ENCODE measurements around the gene CCDC74A.
"Not testable (repeated sequence)": the region's sequence is repeated elsewhere in the genome, so short reads cannot be mapped to it uniquely, and the experiment has no call there.

The CCDC74A gene

GRCh38 chr2:131552871-131553270 is 25.2 kb downstream of the CCDC74A start:
- DNase-seq, result no peak
- Histone ChIP-seq H3K27me3 (peaks cover 0 to 2% of the 10 kb centered on the region in 2 donors), H3K9me3 (no peaks in the 10 kb centered on the region), H3K27ac (no peak overlapping the region), H3K4me1 (no peaks in the 10 kb centered on the region), H3K36me3 (no peaks in the 10 kb centered on the region), H3K4me3 (no peak overlapping the region)
- TF ChIP-seq, protein P1, sequence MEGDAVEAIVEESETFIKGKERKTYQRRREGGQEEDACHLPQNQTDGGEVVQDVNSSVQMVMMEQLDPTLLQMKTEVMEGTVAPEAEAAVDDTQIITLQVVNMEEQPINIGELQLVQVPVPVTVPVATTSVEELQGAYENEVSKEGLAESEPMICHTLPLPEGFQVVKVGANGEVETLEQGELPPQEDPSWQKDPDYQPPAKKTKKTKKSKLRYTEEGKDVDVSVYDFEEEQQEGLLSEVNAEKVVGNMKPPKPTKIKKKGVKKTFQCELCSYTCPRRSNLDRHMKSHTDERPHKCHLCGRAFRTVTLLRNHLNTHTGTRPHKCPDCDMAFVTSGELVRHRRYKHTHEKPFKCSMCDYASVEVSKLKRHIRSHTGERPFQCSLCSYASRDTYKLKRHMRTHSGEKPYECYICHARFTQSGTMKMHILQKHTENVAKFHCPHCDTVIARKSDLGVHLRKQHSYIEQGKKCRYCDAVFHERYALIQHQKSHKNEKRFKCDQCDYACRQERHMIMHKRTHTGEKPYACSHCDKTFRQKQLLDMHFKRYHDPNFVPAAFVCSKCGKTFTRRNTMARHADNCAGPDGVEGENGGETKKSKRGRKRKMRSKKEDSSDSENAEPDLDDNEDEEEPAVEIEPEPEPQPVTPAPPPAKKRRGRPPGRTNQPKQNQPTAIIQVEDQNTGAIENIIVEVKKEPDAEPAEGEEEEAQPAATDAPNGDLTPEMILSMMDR (IDR thresholded peaks at IDR 0.05), result no peak
- intact Hi-C loops (cut with DNase I; ENCODE audit: low total_unique reads), result no loop called here

GRCh38 chr2:131556998-131557397 is 29.3 kb downstream of the CCDC74A start:
- Histone ChIP-seq H3K9me3 (no peaks in the 10 kb centered on the region), H3K27me3 (peaks cover 0 to 6% of the 10 kb centered on the region in 2 donors), H3K4me1 (no peaks in the 10 kb centered on the region), H3K4me3 (no peak overlapping the region), H3K27ac (no peak overlapping the region), H3K36me3 (no peaks in the 10 kb centered on the region)
- no peak for DNase-seq
- intact Hi-C loops (cut with DNase I; ENCODE audit: low total_unique reads), result no loop called here
- TF ChIP-seq, protein P1 (IDR thresholded peaks at IDR 0.05), result no peak

DNA sequence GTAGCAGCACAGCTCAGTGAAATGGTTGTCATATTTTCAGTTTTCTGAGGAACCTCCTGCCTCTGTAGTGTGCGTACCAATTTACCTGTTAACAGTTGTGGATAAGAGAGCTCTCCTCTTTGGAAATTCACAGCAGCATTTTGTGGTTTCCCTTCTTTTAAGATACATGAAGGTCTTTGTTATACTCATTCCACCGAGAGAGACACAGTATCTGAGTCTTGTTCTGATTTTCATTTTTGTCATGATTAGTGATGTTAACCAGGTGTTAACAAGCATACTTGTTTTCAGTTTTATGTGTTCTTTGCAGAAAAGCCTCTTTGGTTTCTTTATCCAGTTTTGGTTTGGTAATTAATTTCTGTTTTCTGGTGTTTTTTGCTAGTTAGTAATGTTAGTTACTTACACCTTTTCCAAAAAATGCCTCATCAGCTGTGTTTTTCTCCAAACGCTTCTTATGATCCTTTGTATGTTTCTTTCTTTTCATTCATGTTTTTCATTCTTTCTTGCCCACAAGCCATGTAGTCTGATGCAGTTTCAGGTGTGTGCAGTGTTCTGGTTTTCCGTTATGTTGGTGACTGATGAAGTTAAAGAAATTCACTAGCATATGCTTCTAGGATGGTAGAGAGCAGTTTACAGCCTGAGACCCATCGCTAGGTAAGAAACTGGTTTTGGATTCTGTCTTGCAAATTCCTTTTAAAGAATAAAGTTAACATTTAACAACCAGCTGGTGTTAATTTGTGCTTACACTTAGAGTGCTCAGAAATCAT is 30.1 kb downstream of the CCDC74A start:
- no peak overlapping the region for H3K4me3 ChIP-seq
- DNase-seq, result no peak
- intact Hi-C loops (cut with DNase I; ENCODE audit: low total_unique reads), result no loop called here
- H3K4me1 ChIP-seq, result no peaks in the 10 kb centered on the region
- no peaks in the 10 kb centered on the region for H3K36me3 ChIP-seq
- H3K27me3 ChIP-seq, result peaks cover 0 to 6% of the 10 kb centered on the region in 2 donors
- TF ChIP-seq, protein P1 (IDR thresholded peaks at IDR 0.05), result no peak
- no peak overlapping the region for H3K27ac ChIP-seq
- no peaks in the 10 kb centered on the region for H3K9me3 ChIP-seq

GRCh38 chr2:131566371-131566770 is 38.7 kb downstream of the CCDC74A start:
- intact Hi-C loops (cut with DNase I; ENCODE audit: low total_unique reads), result no loop called here

GRCh38 chr2:131567891-131568290 is 40.2 kb downstream of the CCDC74A start:
- Histone ChIP-seq H3K36me3 (no peaks in the 10 kb centered on the region), H3K9me3 (no peaks in the 10 kb centered on the region), H3K4me1 (no peaks in the 10 kb centered on the region), H3K27ac (no peak overlapping the region), H3K27me3 (no peaks in the 10 kb centered on the region), H3K4me3 (no peak overlapping the region)
- TF ChIP-seq, protein P1 (IDR thresholded peaks at IDR 0.05), result no peak
- intact Hi-C loops (cut with DNase I; ENCODE audit: low total_unique reads), result no loop called here
- DNase-seq, result no peak

More at GRCh38 chr2:131566371-131566770, 38.7 kb downstream of the CCDC74A start:
- Histone ChIP-seq H3K9me3 (no peaks in the 10 kb centered on the region), H3K36me3 (no peaks in the 10 kb centered on the region), H3K4me3 (no peak overlapping the region), H3K27me3 (no peaks in the 10 kb centered on the region), H3K27ac (no peak overlapping the region), H3K4me1 (no peaks in the 10 kb centered on the region)
- no peak for DNase-seq
- TF ChIP-seq, protein P1 (IDR thresholded peaks at IDR 0.05), result no peak

GRCh38 chr2:131568401-131568800 is 40.7 kb downstream of the CCDC74A start:
- H3K36me3 ChIP-seq; DNase-seq; H3K27me3 ChIP-seq; intact Hi-C loops (cut with DNase I; ENCODE audit: low total_unique reads); H3K4me1 ChIP-seq; H3K9me3 ChIP-seq; H3K27ac ChIP-seq; H3K4me3 ChIP-seq: not testable (repeated sequence)
